Uterus (tissue), 4 donors: ENCODE data around the gene HDDC3. TPM values are rescaled to one million over a fixed set of nuclear protein-coding genes. Genes with fewer than 3 reads are reported as not detected.

Source experiments
- DNase-seq, 2 donors: peaks; one replicate each; pipeline ENCODE4 v3.0.0-alpha.2; 2019 to 2020
- H3K27ac ChIP-seq, 2 donors: fragments of 200-600 bp; sonication (generic); 1 replicate in 1 of 2; 2 replicates in 1 of 2; pipeline ENCODE4 v1.5.1; 2016 to 2018
- H3K27me3 ChIP-seq, 2 donors: fragments of 200-600 bp; sonication (generic); one replicate each; pipeline ENCODE4 v1.5.1; 2018 to 2019; ENCODE audit warnings: control low read depth in 1 of 2
- H3K36me3 ChIP-seq, 2 donors: fragments of 200-600 bp; sonication (generic); one replicate each; pipeline ENCODE4 v1.5.1; 2019; ENCODE audit warnings: control low read depth in 1 of 2
- H3K4me1 ChIP-seq, 2 donors: fragments of 200-600 bp; sonication (generic); one replicate each; pipeline ENCODE4 v1.5.1; 2018 to 2019; ENCODE audit warnings: control low read depth in 1 of 2
- H3K4me3 ChIP-seq, 2 donors: fragments of 200-600 bp; sonication (generic); 1 replicate in 1 of 2; 2 replicates in 1 of 2; pipeline ENCODE4 v1.5.1; 2018 to 2019; ENCODE audit warnings: mild to moderate bottlenecking in 1 of 2
- H3K9me3 ChIP-seq, 2 donors: fragments of 200-600 bp; sonication (generic); one replicate each; pipeline ENCODE4 v1.5.1; 2019; ENCODE audit warnings: control low read depth in 1 of 2
- POLR2A ChIP-seq, 2 donors: fragments of 450-650 bp; IDR thresholded peaks; one replicate each; pipeline ENCODE4 v1.6.1; 2016; ENCODE audit warnings: antibody characterized with exemption in 2 of 2, mild to moderate bottlenecking in 1 of 2, moderate library complexity in 1 of 2
- intact Hi-C: fragments of 100-400 bp; cut with DNase I; formaldehyde crosslinking; loops from one replicate; pipeline ENCODE4 v1.15.1; 2023; ENCODE audit warnings: low total_unique reads
- total RNA-seq, 4 donors: library from RNA; depleted of rRNA in 3 of 4; stranded (reverse); fragments of >200 nt in 3 of 4; gene quantifications; one replicate each; pipeline versions ENCODE4 v1.1.0 to v1.2.4, GENCODE V29; 2014 to 2023
- TF ChIP-seq, protein P1 (sequence below), 4 experiments: fragments of 200-600 bp in 2 of 4; fragments of 450-650 bp in 2 of 4; sonication (generic) in 2 of 4; IDR thresholded peaks; one replicate each; pipeline ENCODE4 v1.5.1; 2016 to 2019; ENCODE audit warnings: antibody characterized with exemption in 4 of 4, mild to moderate bottlenecking in 2 of 4, moderate library complexity in 1 of 4
- donor health status: DM: yes; HTN: yes; CAD: no.

The HDDC3 gene
- total RNA-seq, 4 donors from 2014 or later, result 0.59 to 14.0 (median 7.2) TPM

DNA sequence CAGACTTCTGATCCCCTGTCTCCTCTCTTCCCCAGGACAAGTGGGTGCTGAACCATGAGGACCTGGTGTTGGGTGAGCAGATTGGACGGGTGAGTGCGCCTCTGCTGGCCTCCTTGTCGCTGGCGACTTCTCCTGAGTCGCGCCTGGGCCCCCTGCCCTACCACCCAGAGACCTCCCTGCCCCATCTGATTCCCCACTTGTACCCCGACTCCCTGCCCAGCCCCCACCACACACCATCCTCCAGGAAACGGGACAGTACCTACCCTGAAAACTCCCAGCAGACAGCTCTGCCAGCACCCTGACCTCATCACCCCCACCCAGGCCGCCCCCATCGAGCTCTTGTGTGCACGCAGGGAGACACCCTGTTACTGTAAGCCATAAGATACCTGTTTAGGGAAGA, 40.3 kb downstream of the HDDC3 start:
- intact Hi-C loops, result no loop called here
- Histone ChIP-seq H3K4me3 (no peak overlapping the region), H3K27me3 (no peaks in the 10 kb centered on the region), H3K4me1 (no peaks in the 10 kb centered on the region), H3K9me3 (no peaks in the 10 kb centered on the region), H3K27ac (no peak overlapping the region), H3K36me3 (no peaks in the 10 kb centered on the region)
- no peak for TF ChIP-seq POLR2A (IDR thresholded peaks at IDR 0.05)
- TF ChIP-seq, protein P1, sequence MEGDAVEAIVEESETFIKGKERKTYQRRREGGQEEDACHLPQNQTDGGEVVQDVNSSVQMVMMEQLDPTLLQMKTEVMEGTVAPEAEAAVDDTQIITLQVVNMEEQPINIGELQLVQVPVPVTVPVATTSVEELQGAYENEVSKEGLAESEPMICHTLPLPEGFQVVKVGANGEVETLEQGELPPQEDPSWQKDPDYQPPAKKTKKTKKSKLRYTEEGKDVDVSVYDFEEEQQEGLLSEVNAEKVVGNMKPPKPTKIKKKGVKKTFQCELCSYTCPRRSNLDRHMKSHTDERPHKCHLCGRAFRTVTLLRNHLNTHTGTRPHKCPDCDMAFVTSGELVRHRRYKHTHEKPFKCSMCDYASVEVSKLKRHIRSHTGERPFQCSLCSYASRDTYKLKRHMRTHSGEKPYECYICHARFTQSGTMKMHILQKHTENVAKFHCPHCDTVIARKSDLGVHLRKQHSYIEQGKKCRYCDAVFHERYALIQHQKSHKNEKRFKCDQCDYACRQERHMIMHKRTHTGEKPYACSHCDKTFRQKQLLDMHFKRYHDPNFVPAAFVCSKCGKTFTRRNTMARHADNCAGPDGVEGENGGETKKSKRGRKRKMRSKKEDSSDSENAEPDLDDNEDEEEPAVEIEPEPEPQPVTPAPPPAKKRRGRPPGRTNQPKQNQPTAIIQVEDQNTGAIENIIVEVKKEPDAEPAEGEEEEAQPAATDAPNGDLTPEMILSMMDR (IDR thresholded peaks at IDR 0.05), result no peak
- DNase-seq, result no peak

DNA sequence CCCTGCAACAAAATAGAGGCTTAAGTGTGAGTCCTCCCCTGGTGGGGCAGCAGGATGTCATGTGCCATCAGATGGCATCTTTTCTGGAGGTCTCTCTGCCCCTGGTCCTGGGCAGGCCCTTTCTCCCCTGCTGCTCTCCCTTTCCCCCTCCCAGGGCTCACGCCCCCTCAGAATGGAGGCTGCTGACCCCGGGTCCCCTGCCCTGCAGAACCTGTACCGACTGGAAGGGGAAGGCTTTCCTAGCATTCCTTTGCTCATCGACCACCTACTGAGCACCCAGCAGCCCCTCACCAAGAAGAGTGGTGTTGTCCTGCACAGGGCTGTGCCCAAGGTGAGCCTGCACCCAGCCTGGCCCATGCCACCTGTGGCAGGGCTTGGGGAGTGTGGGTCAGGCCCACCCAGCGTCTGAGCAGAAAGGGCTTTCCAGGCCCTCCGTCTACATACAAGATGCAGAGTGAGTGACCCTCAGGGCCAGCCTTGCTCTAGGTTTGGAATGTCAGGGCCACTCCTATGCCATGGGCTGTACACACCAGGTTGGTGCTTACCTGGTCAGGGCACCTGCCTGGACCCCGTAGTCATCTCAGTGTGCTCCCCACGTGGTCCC, 40.9 kb downstream of the HDDC3 start:
- intact Hi-C loops, result no loop called here
- Histone ChIP-seq H3K36me3 (no peaks in the 10 kb centered on the region), H3K27me3 (no peaks in the 10 kb centered on the region), H3K4me3 (no peak overlapping the region), H3K4me1 (no peaks in the 10 kb centered on the region), H3K27ac (no peak overlapping the region), H3K9me3 (no peaks in the 10 kb centered on the region)
- DNase-seq, result no peak
- TF ChIP-seq, protein P1 (IDR thresholded peaks at IDR 0.05), result no peak
- no peak for TF ChIP-seq POLR2A (IDR thresholded peaks at IDR 0.05)

DNA sequence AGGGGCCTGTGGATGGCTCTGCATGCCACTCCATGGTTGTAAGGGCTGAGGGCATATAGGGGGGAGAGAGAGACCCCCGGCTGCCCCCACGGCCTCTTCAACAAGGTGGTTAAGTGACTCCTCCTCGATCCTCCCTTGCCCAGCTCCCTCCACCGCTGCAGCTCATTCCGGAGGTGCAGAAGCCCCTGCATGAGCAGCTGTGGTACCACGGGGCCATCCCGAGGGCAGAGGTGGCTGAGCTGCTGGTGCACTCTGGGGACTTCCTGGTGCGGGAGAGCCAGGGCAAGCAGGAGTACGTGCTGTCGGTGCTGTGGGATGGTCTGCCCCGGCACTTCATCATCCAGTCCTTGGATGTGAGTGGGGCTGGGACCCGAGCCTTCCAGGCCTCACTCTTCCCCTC, 41.5 kb downstream of the HDDC3 start:
- intact Hi-C loops, result no loop called here
- Histone ChIP-seq H3K4me1 (no peaks in the 10 kb centered on the region), H3K27ac (no peak overlapping the region), H3K27me3 (no peaks in the 10 kb centered on the region), H3K4me3 (no peak overlapping the region), H3K36me3 (no peaks in the 10 kb centered on the region), H3K9me3 (no peaks in the 10 kb centered on the region)
- TF ChIP-seq, protein P1 (IDR thresholded peaks at IDR 0.05), result no peak
- no peak for TF ChIP-seq POLR2A (IDR thresholded peaks at IDR 0.05)
- no peak for DNase-seq

DNA sequence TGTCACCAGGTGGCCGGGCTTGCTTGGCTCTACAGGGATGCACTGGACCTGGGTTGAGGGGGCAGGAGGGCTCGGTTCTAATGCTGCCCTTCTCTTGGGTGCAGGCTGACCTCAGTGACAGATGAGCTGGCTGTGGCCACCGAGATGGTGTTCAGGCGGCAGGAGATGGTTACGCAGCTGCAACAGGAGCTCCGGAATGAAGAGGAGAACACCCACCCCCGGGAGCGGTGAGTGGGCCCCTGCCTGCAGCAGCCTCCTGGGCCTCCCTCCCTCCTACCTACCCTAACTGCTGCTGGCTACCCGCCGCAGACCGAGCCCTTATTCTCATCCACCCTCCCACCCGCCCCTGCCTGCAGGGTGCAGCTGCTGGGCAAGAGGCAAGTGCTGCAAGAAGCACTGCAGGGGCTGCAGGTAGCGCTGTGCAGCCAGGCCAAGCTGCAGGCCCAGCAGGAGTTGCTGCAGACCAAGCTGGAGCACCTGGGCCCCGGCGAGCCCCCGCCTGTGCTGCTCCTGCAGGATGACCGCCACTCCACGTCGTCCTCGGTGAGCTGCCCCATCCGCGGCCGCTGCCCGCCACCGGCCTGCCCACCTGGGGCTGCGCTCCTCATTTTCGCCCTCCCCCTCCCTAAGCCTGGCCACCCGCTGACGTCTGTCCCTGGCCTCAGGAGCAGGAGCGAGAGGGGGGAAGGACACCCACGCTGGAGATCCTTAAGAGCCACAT, 42.5 kb downstream of the HDDC3 start:
- DNase-seq, result no peak
- no peak overlapping the region for H3K27ac ChIP-seq
- no peaks in the 10 kb centered on the region for H3K9me3 ChIP-seq
- no peak overlapping the region for H3K4me3 ChIP-seq
- TF ChIP-seq POLR2A (IDR thresholded peaks at IDR 0.05), result no peak
- TF ChIP-seq, protein P1 (IDR thresholded peaks at IDR 0.05), result no peak
- H3K4me1 ChIP-seq, result peaks cover 0 to 7% of the 10 kb centered on the region in 2 donors
- H3K36me3 ChIP-seq, result no peaks in the 10 kb centered on the region
- no peaks in the 10 kb centered on the region for H3K27me3 ChIP-seq
- intact Hi-C loops, result loop anchor here (5.0 to 10.0 kb wide), 2 partner anchors 175 to 243 kb away; partner anchors contain the start of gene BLM

DNA sequence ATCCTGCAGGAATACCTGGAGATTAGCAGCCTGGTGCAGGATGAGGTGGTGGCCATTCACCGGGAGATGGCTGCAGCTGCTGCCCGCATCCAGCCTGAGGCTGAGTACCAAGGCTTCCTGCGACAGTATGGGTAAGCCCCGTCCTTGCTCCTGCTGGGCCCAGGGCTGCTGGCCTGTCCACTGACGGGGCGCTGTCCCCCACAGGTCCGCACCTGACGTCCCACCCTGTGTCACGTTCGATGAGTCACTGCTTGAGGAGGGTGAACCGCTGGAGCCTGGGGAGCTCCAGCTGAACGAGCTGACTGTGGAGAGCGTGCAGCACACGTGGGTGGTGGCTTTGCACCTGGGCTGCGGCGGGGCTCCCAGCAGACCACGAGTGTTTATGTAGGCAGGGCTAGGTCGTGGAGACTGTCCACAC, 43.0 kb downstream of the HDDC3 start:
- Histone ChIP-seq H3K9me3 (no peaks in the 10 kb centered on the region), H3K27ac (no peak overlapping the region), H3K27me3 (no peaks in the 10 kb centered on the region), H3K4me3 (no peak overlapping the region), H3K36me3 (no peaks in the 10 kb centered on the region), H3K4me1 (peaks cover 0 to 7% of the 10 kb centered on the region in 2 donors)
- DNase-seq, result no peak
- no peak for TF ChIP-seq POLR2A (IDR thresholded peaks at IDR 0.05)
- intact Hi-C loops, result loop anchor here (5.0 to 10.0 kb wide), 2 partner anchors 175 to 242 kb away; partner anchors contain the start of gene BLM
